ENCODE results near the gene TIMP3. TPM values are rescaled to one million over a fixed set of nuclear protein-coding genes. Genes with fewer than 3 reads are reported as not detected.

TIMP3 gene
- total RNA-seq, 1 donor from 2014 or later: 37.3 TPM

GRCh38 chr22:32850591-32851517, 49.3 kb downstream of the TIMP3 start:
- Mint-ChIP-seq H3K36me3 (ENCODE audit: unreplicated experiment) (no peaks in the 10 kb centered on the region), H3K4me3 (ENCODE audit: unreplicated experiment) (no peak overlapping the region), H3K27ac (ENCODE audit: unreplicated experiment) (no peak overlapping the region), H3K9me3 (ENCODE audit: unreplicated experiment) (no peaks in the 10 kb centered on the region), H3K27me3 (ENCODE audit: unreplicated experiment) (no peaks in the 10 kb centered on the region), H3K4me1 (ENCODE audit: unreplicated experiment) (peaks cover 9% of the 10 kb centered on the region)
- no peak for DNase-seq (ENCODE audit: extremely low spot score, unreplicated experiment)
- TF ChIP-seq CTCF (IDR thresholded peaks at IDR 0.05): no peak

GRCh38 chr22:32852395-32853251, 51.1 kb downstream of the TIMP3 start:
- Mint-ChIP-seq H3K4me3 (ENCODE audit: unreplicated experiment) (no peak overlapping the region), H3K36me3 (ENCODE audit: unreplicated experiment) (no peaks in the 10 kb centered on the region), H3K4me1 (ENCODE audit: unreplicated experiment) (peaks cover 9% of the 10 kb centered on the region), H3K9me3 (ENCODE audit: unreplicated experiment) (no peaks in the 10 kb centered on the region), H3K27ac (ENCODE audit: unreplicated experiment) (no peak overlapping the region), H3K27me3 (ENCODE audit: unreplicated experiment) (no peaks in the 10 kb centered on the region)
- DNase-seq (ENCODE audit: extremely low spot score, unreplicated experiment): no peak
- TF ChIP-seq CTCF (IDR thresholded peaks at IDR 0.05): no peak

GRCh38 chr22:32853662-32854061, 52.2 kb downstream of the TIMP3 start:
- peaks cover 1% of the 10 kb centered on the region for H3K36me3 Mint-ChIP-seq (ENCODE audit: unreplicated experiment)

GRCh38 chr22:32854351-32854804, 52.9 kb downstream of the TIMP3 start:
- TF ChIP-seq CTCF (IDR thresholded peaks at IDR 0.05): no peak
- no peak for DNase-seq (ENCODE audit: extremely low spot score, unreplicated experiment)
- H3K4me1 Mint-ChIP-seq (ENCODE audit: unreplicated experiment): peaks cover 9% of the 10 kb centered on the region
- peaks cover 4% of the 10 kb centered on the region for H3K36me3 Mint-ChIP-seq (ENCODE audit: unreplicated experiment)
- no peak overlapping the region for H3K27ac Mint-ChIP-seq (ENCODE audit: unreplicated experiment)
- H3K4me3 Mint-ChIP-seq (ENCODE audit: unreplicated experiment): no peak overlapping the region
- no peaks in the 10 kb centered on the region for H3K9me3 Mint-ChIP-seq (ENCODE audit: unreplicated experiment)
- H3K27me3 Mint-ChIP-seq (ENCODE audit: unreplicated experiment): no peaks in the 10 kb centered on the region

More at GRCh38 chr22:32853662-32854061, 52.2 kb downstream of the TIMP3 start:
- H3K4me3 Mint-ChIP-seq (ENCODE audit: unreplicated experiment): no peak overlapping the region
- no peak overlapping the region for H3K27ac Mint-ChIP-seq (ENCODE audit: unreplicated experiment)
- no peak for TF ChIP-seq CTCF (IDR thresholded peaks at IDR 0.05)
- DNase-seq (ENCODE audit: extremely low spot score, unreplicated experiment): no peak
- peaks cover 9% of the 10 kb centered on the region for H3K4me1 Mint-ChIP-seq (ENCODE audit: unreplicated experiment)
- no peaks in the 10 kb centered on the region for H3K9me3 Mint-ChIP-seq (ENCODE audit: unreplicated experiment)
- no peaks in the 10 kb centered on the region for H3K27me3 Mint-ChIP-seq (ENCODE audit: unreplicated experiment)
